Activated CD4-positive, CD25-positive, alpha-beta regulatory T cell treated with anti-CD3 and anti-CD28 coated beads, Interleukin-2, amount 50 U/mL, for 72 hours (primary cell): ENCODE results near the gene TMEM108.

Experiments
- DNase-seq: peaks from one replicate; pipeline ENCODE4 v3.0.0; 2021

The TMEM108 gene

GRCh38 chr3:133168025-133168401 is 129.8 kb downstream of the TMEM108 start:
- no peak for DNase-seq

GRCh38 chr3:133169331-133170068 is 131.3 kb downstream of the TMEM108 start:
- DNase-seq: no peak

GRCh38 chr3:133171831-133172230 is 133.6 kb downstream of the TMEM108 start:
- no peak for DNase-seq

GRCh38 chr3:133181392-133182150 is 143.4 kb downstream of the TMEM108 start:
- no peak for DNase-seq

- no peak for DNase-seq
Observed at GRCh38 chr3:133187870-133188379, 149.7 kb downstream of the TMEM108 start.

GRCh38 chr3:133188996-133189395 is 150.8 kb downstream of the TMEM108 start:
- DNase-seq: no peak

GRCh38 chr3:133189893-133190292 is 151.7 kb downstream of the TMEM108 start:
- DNase-seq: no peak

GRCh38 chr3:133191818-133192217 is 153.6 kb downstream of the TMEM108 start:
- no peak for DNase-seq

- DNase-seq: no peak
Observed at GRCh38 chr3:133192363-133192945, 154.3 kb downstream of the TMEM108 start.

- no peak for DNase-seq
Observed at GRCh38 chr3:133192967-133193366, 154.8 kb downstream of the TMEM108 start.

GRCh38 chr3:133196527-133196926 is 158.3 kb downstream of the TMEM108 start:
- DNase-seq: no peak

- no peak for DNase-seq
Observed at GRCh38 chr3:133197619-133198018, 159.4 kb downstream of the TMEM108 start.

- DNase-seq: no peak
Observed at GRCh38 chr3:133206921-133207320, 168.7 kb downstream of the TMEM108 start.

- DNase-seq: no peak
Observed at GRCh38 chr3:133208184-133208583, 170.0 kb downstream of the TMEM108 start.

- DNase-seq: no peak
Observed at GRCh38 chr3:133209871-133210550, 171.8 kb downstream of the TMEM108 start.

GRCh38 chr3:133210656-133211055 is 172.5 kb downstream of the TMEM108 start:
- no peak for DNase-seq

GRCh38 chr3:133211449-133211848 is 173.3 kb downstream of the TMEM108 start:
- no peak for DNase-seq

- DNase-seq: no peak
Observed at GRCh38 chr3:133211856-133212255, 173.7 kb downstream of the TMEM108 start.

GRCh38 chr3:133213937-133214336 is 175.7 kb downstream of the TMEM108 start:
- no peak for DNase-seq

- no peak for DNase-seq
Observed at GRCh38 chr3:133227813-133228212, 189.6 kb downstream of the TMEM108 start.

GRCh38 chr3:133230195-133230594 is 192.0 kb downstream of the TMEM108 start:
- no peak for DNase-seq

- DNase-seq: no peak
Observed at GRCh38 chr3:133236901-133237300, 198.7 kb downstream of the TMEM108 start.

- no peak for DNase-seq
Observed at GRCh38 chr3:133237380-133237779, 199.2 kb downstream of the TMEM108 start.
